ENCODE results near the gene LRRC8D.

DNA sequence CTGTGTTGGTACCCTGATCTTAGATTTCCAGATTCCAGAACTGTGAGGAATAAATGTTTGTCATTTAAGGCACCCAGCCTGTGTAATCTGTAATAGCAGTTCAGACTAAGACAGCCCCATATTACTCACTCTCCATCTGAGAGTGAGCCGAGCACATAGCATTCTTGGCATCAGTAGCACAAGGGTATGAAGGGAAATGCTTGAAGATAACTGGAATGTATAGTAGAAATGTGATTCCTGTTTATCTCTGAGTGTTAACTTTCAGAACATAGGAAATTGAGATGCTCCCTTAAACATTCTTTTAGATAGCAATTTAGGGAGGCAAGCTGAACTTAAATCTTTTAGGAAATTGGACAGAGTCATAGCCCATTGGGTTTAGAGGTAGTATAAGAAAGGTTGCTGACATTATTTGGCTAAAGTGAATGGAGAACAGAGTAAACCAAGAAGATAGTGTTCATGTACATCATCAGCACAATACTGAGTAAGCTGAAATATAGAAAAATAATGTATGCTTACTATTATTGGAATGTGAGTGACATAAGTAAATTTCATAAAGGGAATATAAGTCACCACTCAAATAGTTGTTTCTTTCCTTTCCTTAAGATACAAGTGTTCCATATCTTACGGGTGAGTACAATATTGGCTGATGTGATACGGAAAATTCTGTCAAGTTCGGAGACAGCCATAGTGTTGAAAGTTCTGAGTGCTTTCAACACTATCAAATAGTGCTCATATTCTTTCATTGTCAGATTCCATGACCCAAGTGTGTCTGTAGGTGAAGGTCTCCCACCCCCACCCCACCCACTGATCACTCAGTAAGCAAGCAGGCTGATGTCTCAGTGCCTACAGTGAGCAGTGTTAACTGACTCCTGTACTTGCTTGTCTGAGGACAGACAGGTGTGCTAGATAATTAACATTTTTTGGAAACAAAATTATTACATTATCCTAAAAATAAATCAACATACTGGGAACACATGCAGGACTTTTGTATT, 73.7 kb downstream of the LRRC8D start:
- no peak for TF ChIP-seq POLR2A (IDR thresholded peaks at IDR 0.05; ENCODE audit: low read length)
- TF ChIP-seq GATA1 (IDR thresholded peaks at IDR 0.05; ENCODE audit: low read depth, low read length) = no peak
